ENCODE data around the gene ZXDC. TPM values are rescaled to one million over a fixed set of nuclear protein-coding genes. Genes with fewer than 3 reads are reported as not detected.

The ZXDC gene
- total RNA-seq, 1 experiment from 2014 or later, result 33.3 TPM

GRCh38 chr3:126419886-126420786 is 55.6 kb downstream of the ZXDC start:
- intact Hi-C loops (cut with micrococcal nuclease; ENCODE audit: unreplicated experiment), result no loop called here
- H3K27me3 ChIP-seq (ENCODE audit: control insufficient read depth, insufficient read depth, low read length), result no peaks in the 10 kb centered on the region
- H3K9me3 ChIP-seq (ENCODE audit: control insufficient read depth, insufficient read depth, low read depth, low read length), result no peaks in the 10 kb centered on the region
- H3K36me3 ChIP-seq (ENCODE audit: control insufficient read depth, insufficient read depth, low read length), result no peaks in the 10 kb centered on the region
- ChIA-PET POLR2A (no interaction called here), CTCF (no interaction called here)
- H3K4me3 ChIP-seq (ENCODE audit: low read depth in 2 of 2, low read length in 2 of 2), result no peak overlapping the region
- DNase-seq (ENCODE audit: low read depth, low spot score) (no peak), ATAC-seq (no peak)
- H3K4me1 ChIP-seq (ENCODE audit: control insufficient read depth, insufficient read depth, low read length), result no peaks in the 10 kb centered on the region
- no TSS peak for BruUV-seq (replicated peaks)
- no peak overlapping the region for H3K27ac ChIP-seq (ENCODE audit: low read length)
- TF ChIP-seq TCF7L2 (IDR thresholded peaks at IDR 0.05; ENCODE audit: low read depth, low read length) (no peak), CTCF (IDR thresholded peaks at IDR 0.05) (no peak), POLR2AphosphoS5 (IDR thresholded peaks at IDR 0.05; ENCODE audit: low read depth, low read length) (no peak), REST (IDR thresholded peaks at IDR 0.05; ENCODE audit: insufficient read depth in 1 of 2, low read depth in 2 of 2, low read length in 1 of 2) (no peak), SIN3A (IDR thresholded peaks at IDR 0.05; ENCODE audit: borderline replicate concordance, insufficient read depth, low read depth, low read length) (no peak)
- in situ Hi-C loops (cut with HindIII; ENCODE audit: low pct_unique_long_range_greater_than_20kb, low sequenced_read_pairs), result no loop called here

GRCh38 chr3:126419151-126419703 is 56.5 kb downstream of the ZXDC start:
- no peaks in the 10 kb centered on the region for H3K36me3 ChIP-seq (ENCODE audit: control insufficient read depth, insufficient read depth, low read length)
- no peak overlapping the region for H3K27ac ChIP-seq (ENCODE audit: low read length)
- H3K4me1 ChIP-seq (ENCODE audit: control insufficient read depth, insufficient read depth, low read length), result no peaks in the 10 kb centered on the region
- no peaks in the 10 kb centered on the region for H3K27me3 ChIP-seq (ENCODE audit: control insufficient read depth, insufficient read depth, low read length)
- no peaks in the 10 kb centered on the region for H3K9me3 ChIP-seq (ENCODE audit: control insufficient read depth, insufficient read depth, low read depth, low read length)
- no peak overlapping the region for H3K4me3 ChIP-seq (ENCODE audit: low read depth in 2 of 2, low read length in 2 of 2)
- TF ChIP-seq TCF7L2 (IDR thresholded peaks at IDR 0.05; ENCODE audit: low read depth, low read length) (no peak), CTCF (IDR thresholded peaks at IDR 0.05) (no peak), POLR2AphosphoS5 (IDR thresholded peaks at IDR 0.05; ENCODE audit: low read depth, low read length) (no peak), SIN3A (IDR thresholded peaks at IDR 0.05; ENCODE audit: borderline replicate concordance, insufficient read depth, low read depth, low read length) (no peak), REST (IDR thresholded peaks at IDR 0.05; ENCODE audit: insufficient read depth in 1 of 2, low read depth in 2 of 2, low read length in 1 of 2) (no peak)
- in situ Hi-C loops (cut with HindIII; ENCODE audit: low pct_unique_long_range_greater_than_20kb, low sequenced_read_pairs), result no loop called here
- ChIA-PET POLR2A (no interaction called here), CTCF (no interaction called here)
- DNase-seq (ENCODE audit: low read depth, low spot score) (no peak), ATAC-seq (no peak)
- intact Hi-C loops (cut with micrococcal nuclease; ENCODE audit: unreplicated experiment), result no loop called here
- no TSS peak for BruUV-seq (replicated peaks)

All from Panc1 (cell line).